GM12891 (cell line): ENCODE data around the gene RALB.

Experiments used
- POLR2A ChIP-seq: IDR thresholded peaks from 2 replicates; pipeline ENCODE4 v1.6.1; 2011; ENCODE audit warnings: low read depth, low read length, control low read depth
- POLR2AphosphoS5 ChIP-seq: IDR thresholded peaks from 2 replicates; pipeline ENCODE4 v1.6.1; 2011; ENCODE audit warnings: low read depth, low read length, control low read depth

DNA sequence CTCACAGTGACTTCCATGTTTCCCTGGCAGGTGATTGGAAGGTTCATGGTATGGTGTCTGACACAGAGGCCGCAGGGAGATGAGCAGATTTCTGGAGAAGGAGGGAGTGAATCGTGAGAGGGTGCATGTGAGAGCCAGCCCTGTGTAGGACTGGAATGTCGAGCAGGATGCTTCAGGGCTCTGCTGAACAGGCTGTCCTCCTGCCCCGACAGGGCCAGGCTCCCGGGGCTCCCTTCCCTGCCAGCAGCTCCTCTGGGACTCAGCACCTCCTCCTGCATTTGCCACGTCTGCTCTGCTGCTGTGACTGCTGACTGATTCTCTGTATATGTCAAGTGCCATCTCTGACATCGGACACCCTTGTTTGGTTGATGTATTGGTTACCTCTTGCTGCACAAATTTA lies 54.8 kb downstream of the RALB start:
- TF ChIP-seq POLR2AphosphoS5 (no peak), POLR2A (no peak)
